Dedifferentiated amniotic fluid mesenchymal stem cell (primary cell): ENCODE data around the gene SLC1A2.
"Not testable (repeated sequence)": the region's sequence is repeated elsewhere in the genome, so short reads cannot be mapped to it uniquely, and the experiment has no call there.

ENCODE experiments used
- DNase-seq: peaks from one replicate; pipeline ENCODE4 v3.0.0-alpha.2; 2016; ENCODE audit errors: extremely low spot score

SLC1A2 gene

GRCh38 chr11:35242412-35243242 lies 176.7 kb downstream of the SLC1A2 start:
- DNase-seq, result no peak

GRCh38 chr11:35241531-35241930 lies 177.8 kb downstream of the SLC1A2 start:
- no peak for DNase-seq

GRCh38 chr11:35241083-35241482 lies 178.3 kb downstream of the SLC1A2 start:
- DNase-seq, result no peak

GRCh38 chr11:35239471-35240075 lies 179.8 kb downstream of the SLC1A2 start:
- no peak for DNase-seq

- no peak for DNase-seq
Observed at GRCh38 chr11:35238882-35239281, 180.5 kb downstream of the SLC1A2 start.

- DNase-seq, result no peak
Observed at GRCh38 chr11:35237860-35238715, 181.3 kb downstream of the SLC1A2 start.

DNA sequence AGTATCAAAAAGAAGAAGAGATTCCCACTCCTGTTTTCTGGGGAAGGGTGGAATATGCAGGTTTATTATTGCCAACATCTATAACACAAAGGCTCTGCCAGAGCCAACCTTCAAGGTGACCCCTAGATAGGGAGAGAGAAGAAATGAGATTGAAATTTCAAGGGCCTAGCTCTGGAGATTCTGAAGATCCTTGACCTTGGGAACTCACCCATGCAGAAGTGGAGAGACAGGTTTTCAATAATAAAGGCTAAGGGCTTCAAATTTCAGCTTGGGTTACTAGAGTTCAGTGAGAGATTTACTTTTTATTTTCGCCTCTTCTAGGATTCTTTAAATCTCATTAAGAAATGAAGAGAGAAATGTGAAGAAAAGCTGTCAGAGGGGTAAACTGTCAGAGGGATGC lies 182.0 kb downstream of the SLC1A2 start:
- DNase-seq, result no peak

DNA sequence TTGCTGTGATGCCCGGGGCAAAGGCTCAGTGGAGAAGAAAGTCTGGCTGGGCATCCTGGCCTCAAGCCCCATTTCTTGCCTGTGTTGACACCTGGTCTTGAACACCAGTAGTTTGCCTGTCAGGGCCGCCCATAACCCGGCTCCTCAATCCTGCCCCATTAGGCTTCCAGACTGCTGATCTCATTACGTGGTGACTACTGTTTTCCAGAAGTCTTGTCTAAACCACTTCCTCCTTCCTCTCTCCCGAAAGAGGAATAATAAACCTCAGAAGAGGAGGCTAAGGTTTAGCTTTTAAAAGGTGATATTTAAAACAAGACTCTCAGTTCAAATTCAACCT lies 182.7 kb downstream of the SLC1A2 start:
- DNase-seq, result no peak

DNA sequence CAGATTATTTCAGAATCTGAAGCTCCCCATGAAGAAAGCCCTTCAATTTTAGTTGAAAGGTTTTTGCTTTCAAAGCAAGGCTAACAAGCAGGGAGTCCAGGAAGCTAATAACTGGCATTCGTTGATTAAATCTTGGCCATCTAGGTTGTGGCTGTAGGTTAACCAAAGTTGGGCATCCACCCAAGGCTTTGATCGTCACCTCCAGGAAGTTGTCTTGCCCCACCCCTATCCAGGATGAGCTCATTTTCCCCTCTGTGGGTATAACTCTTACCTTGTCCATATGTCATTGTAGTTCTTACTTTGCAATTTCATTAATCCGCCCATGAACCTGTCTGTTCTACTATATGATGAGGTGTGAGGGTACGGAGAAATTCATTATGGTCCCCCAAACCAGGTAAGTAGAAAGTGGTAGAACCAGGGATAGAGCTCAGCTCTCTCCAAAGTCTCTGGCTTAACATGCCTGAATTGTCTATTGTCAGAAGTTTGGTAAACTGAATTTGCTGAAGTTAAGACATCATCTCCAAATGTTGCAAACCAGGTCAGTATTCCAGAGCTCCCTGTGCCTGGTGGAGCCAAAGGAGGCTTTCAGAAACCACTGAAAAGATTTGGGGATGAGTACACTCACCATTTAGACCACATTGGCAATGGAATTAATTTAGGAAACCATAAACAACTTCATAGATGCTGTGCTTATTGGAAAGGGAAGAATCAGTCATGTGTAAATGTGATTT lies 183.3 kb downstream of the SLC1A2 start:
- DNase-seq, result no peak

DNA sequence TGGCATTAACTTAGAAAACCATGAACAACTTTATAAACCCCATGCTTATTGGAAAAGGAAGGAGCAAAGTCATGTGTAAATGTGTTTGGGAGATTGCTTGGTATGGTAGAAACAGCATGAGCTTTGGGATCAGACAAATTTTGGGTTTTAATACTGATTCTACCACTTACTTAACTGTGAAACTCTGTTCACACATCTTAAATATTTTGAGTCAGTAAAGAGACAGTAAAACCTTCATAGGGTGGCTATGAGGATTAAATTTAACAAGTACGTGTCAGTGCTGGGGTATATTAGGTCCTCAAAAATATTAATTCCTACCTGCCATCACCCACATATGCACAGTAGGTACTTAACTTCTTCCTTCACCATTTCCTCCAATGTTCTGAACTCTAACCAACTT lies 183.9 kb downstream of the SLC1A2 start:
- no peak for DNase-seq

- DNase-seq, result no peak
Observed at GRCh38 chr11:35235157-35235468, 184.2 kb downstream of the SLC1A2 start.

DNA sequence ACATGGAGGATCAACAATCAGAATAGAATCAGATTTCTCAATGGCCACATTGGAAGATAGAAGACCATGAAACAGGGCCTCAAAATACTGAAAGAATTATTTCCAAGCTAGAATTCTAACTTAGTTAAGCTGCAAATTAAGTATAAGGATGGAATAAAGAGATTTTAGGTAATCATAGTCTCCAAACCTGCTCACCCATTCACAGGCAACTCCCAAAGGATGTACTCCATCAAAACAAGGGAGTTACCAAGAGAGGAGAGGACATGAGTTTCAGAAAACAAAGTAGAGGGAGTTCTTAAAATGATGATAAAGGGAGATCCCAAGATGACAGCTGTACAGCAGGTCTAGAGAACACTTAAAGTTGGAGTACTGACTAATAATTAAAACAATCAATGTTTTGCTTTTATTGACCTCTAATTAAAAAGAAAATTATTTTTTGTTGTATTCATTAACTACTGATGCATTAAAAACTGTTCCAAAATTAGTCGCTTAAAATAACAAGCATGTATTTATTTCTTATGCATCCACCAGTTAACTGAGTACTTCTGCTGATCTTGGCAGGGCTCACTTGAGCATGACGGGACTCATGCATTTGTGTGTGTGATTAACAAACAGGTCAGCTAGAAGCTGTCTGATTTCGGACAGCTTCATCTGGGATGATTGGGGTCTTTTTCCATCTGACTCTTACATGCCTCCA lies 184.8 kb downstream of the SLC1A2 start:
- DNase-seq, result no peak

GRCh38 chr11:35233518-35233917 lies 185.8 kb downstream of the SLC1A2 start:
- no peak for DNase-seq

DNA sequence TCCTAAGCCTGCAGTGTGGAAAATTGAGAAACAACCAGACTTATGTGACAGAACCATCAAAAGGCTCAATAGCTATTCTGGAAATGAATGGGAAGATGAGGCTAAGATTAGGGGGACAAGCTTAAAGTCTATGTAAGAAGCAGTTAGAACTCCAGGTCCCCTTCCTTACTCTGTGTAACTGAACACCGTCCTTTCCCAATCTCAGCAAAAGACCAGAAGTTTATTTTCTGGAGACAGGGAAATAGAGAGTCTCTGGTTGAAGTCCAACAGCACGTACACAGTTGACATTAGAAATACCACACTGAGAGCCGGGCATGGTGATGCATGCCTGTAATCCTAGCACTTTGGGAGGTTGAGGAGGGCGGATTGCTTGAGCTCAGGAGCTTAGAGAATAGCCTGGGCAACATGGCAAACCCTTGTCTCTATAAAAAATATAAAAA lies 186.4 kb downstream of the SLC1A2 start:
- DNase-seq, result no peak

DNA sequence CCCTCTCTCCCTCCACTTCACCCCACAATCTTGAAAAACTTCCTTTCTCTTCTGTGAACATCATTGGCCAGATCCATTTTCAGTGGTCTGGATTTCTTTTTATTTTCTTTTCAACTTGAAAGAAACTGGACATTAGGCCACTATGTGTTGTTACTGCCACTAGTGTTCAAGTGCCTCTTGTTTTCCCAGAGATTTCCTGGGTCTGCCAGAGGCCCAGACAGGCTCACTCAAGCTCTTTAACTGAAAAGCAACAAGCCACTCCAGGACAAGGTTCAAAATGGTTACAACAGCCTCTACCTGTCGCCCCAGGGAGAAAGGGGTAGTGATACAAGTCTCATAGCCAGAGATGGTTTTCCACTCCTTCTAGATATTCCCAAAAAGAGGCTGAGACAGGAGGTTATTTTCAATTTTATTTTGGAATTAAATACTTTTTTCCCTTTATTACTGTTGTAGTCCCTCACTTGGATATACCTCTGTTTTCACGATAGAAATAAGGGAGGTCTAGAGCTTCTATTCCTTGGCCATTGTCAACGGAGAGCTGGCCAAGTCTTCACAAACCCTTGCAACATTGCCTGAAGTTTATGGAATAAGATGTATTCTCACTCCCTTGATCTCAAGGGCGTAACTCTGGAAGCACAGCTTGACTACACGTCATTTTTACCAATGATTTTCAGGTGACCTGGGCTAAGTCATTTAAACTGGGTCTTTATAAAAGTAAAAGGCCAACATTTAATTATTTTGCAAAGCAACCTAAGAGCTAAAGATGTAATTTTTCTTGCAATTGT lies 188.1 kb downstream of the SLC1A2 start:
- no peak for DNase-seq

GRCh38 chr11:35230388-35230787 lies 189.0 kb downstream of the SLC1A2 start:
- no peak for DNase-seq

- no peak for DNase-seq
Observed at GRCh38 chr11:35228328-35228725, 191.0 kb downstream of the SLC1A2 start.

GRCh38 chr11:35227576-35228327 lies 191.6 kb downstream of the SLC1A2 start:
- DNase-seq, result no peak

DNA sequence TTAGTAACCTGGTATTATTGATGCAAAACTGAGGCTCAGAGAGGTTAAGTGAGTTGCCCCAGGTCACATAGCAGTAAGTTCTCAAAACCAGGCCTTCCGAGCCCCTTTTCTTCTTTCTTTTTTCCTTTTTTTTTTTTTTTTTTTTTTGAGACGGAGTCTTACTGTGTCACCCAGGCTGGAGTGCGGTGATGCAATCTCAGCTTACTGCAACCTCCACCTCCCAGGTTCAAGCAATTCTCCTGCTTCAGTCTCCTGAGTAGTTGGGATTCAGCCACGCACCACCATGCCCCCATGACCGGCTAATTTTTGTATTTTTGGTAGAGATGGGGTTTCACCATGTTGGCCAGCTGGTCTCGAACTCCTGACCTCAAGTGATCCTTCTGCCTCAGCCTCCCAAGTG lies 192.6 kb downstream of the SLC1A2 start:
- not testable (repeated sequence) for DNase-seq

- no peak for DNase-seq
Observed at GRCh38 chr11:35225946-35226520, 193.3 kb downstream of the SLC1A2 start.
